GM19193 (cell line): ENCODE measurements around the gene CHSY3.

Experiments
- POLR2A ChIP-seq: IDR thresholded peaks from 4 replicates; pipeline ENCODE4 v1.6.1; 2011; ENCODE audit not compliant: insufficient read depth, insufficient read length; ENCODE audit errors: extremely low read depth

CHSY3 gene

GRCh38 chr5:130090569-130091270, 186.5 kb downstream of the CHSY3 start:
- TF ChIP-seq POLR2A, result no peak

GRCh38 chr5:130092991-130093390, 188.7 kb downstream of the CHSY3 start:
- no peak for TF ChIP-seq POLR2A

- no peak for TF ChIP-seq POLR2A
Measured at GRCh38 chr5:130096483-130096882, 192.2 kb downstream of the CHSY3 start.

GRCh38 chr5:130099008-130099407, 194.7 kb downstream of the CHSY3 start:
- no peak for TF ChIP-seq POLR2A

GRCh38 chr5:130102375-130102774, 198.1 kb downstream of the CHSY3 start:
- TF ChIP-seq POLR2A, result no peak

- no peak for TF ChIP-seq POLR2A
Measured at GRCh38 chr5:130102960-130103359, 198.7 kb downstream of the CHSY3 start.

GRCh38 chr5:130104895-130105688, 200.8 kb downstream of the CHSY3 start:
- no peak for TF ChIP-seq POLR2A

- TF ChIP-seq POLR2A, result no peak
Measured at GRCh38 chr5:130106480-130106879, 202.2 kb downstream of the CHSY3 start.

- TF ChIP-seq POLR2A, result no peak
Measured at GRCh38 chr5:130109152-130109551, 204.9 kb downstream of the CHSY3 start.

- TF ChIP-seq POLR2A, result no peak
Measured at GRCh38 chr5:130110328-130110727, 206.1 kb downstream of the CHSY3 start.

GRCh38 chr5:130111746-130112145, 207.5 kb downstream of the CHSY3 start:
- TF ChIP-seq POLR2A, result no peak

- TF ChIP-seq POLR2A, result no peak
Measured at GRCh38 chr5:130112246-130112645, 208.0 kb downstream of the CHSY3 start.

- TF ChIP-seq POLR2A, result no peak
Measured at GRCh38 chr5:130115686-130116085, 211.4 kb downstream of the CHSY3 start.

GRCh38 chr5:130116462-130116861, 212.2 kb downstream of the CHSY3 start:
- TF ChIP-seq POLR2A, result no peak

- TF ChIP-seq POLR2A, result no peak
Measured at GRCh38 chr5:130116972-130117371, 212.7 kb downstream of the CHSY3 start.

- TF ChIP-seq POLR2A, result no peak
Measured at GRCh38 chr5:130126746-130127145, 222.5 kb downstream of the CHSY3 start.

- no peak for TF ChIP-seq POLR2A
Measured at GRCh38 chr5:130135506-130135905, 231.2 kb downstream of the CHSY3 start.

GRCh38 chr5:130136300-130136699, 232.0 kb downstream of the CHSY3 start:
- TF ChIP-seq POLR2A, result no peak
